Gastroesophageal sphincter (tissue), 4 donors: ENCODE measurements around the gene NFASC. TPM values are rescaled to one million over a fixed set of nuclear protein-coding genes. Genes with fewer than 3 reads are reported as not detected.

ENCODE experiments used
- ATAC-seq: fragments of 150-250 bp; one replicate; pipeline ENCODE4 v1.9.1; 2016; ENCODE audit warnings: mild to moderate bottlenecking, moderate library complexity
- H3K27ac ChIP-seq, 4 donors: fragments of 200-600 bp; sonication (generic) in 3 of 4; 1 replicate in 3 of 4; 2 replicates in 1 of 4; pipeline ENCODE4 v1.5.1; 2016 to 2019
- H3K27me3 ChIP-seq: fragments of 200-600 bp; sonication (generic); one replicate; pipeline ENCODE4 v1.5.1; 2019
- H3K36me3 ChIP-seq, 2 donors: fragments of 200-600 bp; sonication (generic); one replicate each; pipeline ENCODE4 v1.5.1; 2019; ENCODE audit warnings: control low read depth in 1 of 2
- H3K4me1 ChIP-seq, 3 donors: fragments of 200-600 bp; sonication (generic); 1 replicate in 2 of 3; 2 replicates in 1 of 3; pipeline ENCODE4 v1.5.1; 2016 to 2019; ENCODE audit warnings: control low read depth in 2 of 3
- H3K4me3 ChIP-seq, 2 donors: fragments of 200-600 bp; sonication (generic); one replicate each; pipeline ENCODE4 v1.5.1; 2019; ENCODE audit warnings: mild to moderate bottlenecking in 1 of 2, moderate library complexity in 1 of 2
- H3K9me3 ChIP-seq, 3 donors: fragments of 200-600 bp; sonication (generic); one replicate each; pipeline ENCODE4 v1.5.1; 2017 to 2019; ENCODE audit warnings: control low read depth in 2 of 3
- CTCF ChIP-seq, 4 experiments: fragments of 200-600 bp in 2 of 4; fragments of 450-650 bp in 2 of 4; sonication (generic) in 1 of 4; IDR thresholded peaks; one replicate each; pipeline ENCODE4 v1.5.1; 2017 to 2019; ENCODE audit warnings: antibody characterized with exemption in 4 of 4, mild to moderate bottlenecking in 2 of 4, moderate library complexity in 2 of 4
- EP300 ChIP-seq: sonication (generic); formaldehyde crosslinking; IDR thresholded peaks from one replicate; pipeline ENCODE4 v1.6.1; 2017; ENCODE audit warnings: antibody characterized with exemption, mild to moderate bottlenecking
- POLR2A ChIP-seq, 2 donors: fragments of 450-650 bp; IDR thresholded peaks; one replicate each; pipeline ENCODE4 v1.6.1; 2017; ENCODE audit warnings: antibody characterized with exemption in 2 of 2, mild to moderate bottlenecking in 2 of 2, moderate library complexity in 1 of 2
- POLR2AphosphoS5 ChIP-seq: sonication (generic); formaldehyde crosslinking; IDR thresholded peaks from one replicate; pipeline ENCODE4 v1.6.1; 2017; ENCODE audit warnings: antibody characterized with exemption
- WGBS, 2 donors: methylation state at CpG; one replicate each; pipeline ENCODE4 v1.1.5; 2018; ENCODE audit warnings: low coverage in 1 of 2; 5-methylcytosine and 5-hydroxymethylcytosine counted together
- total RNA-seq, 4 donors: library from RNA; depleted of rRNA; stranded (reverse); fragments of >200 nt; gene quantifications; one replicate each; pipeline ENCODE4 v1.1.0, GENCODE V29; 2016

The NFASC gene
- total RNA-seq, 4 donors from 2014 or later = 39.0 to 121 (median 54.5) TPM

- WGBS, 2 donors = 58 to 81% methylated on average over 2 to 5 of the region's 11 CpGs
- peak overlapping the region in 2 of 4 donors; percentile 17 to 58 for H3K27ac ChIP-seq
- TF ChIP-seq POLR2AphosphoS5 = no peak
Observed at GRCh38 chr1:204991342-204991844, 120.7 kb downstream of the NFASC start.

GRCh38 chr1:204992201-204992997 lies 121.7 kb downstream of the NFASC start:
- WGBS, 2 donors = 67 to 87% methylated on average over 1 to 5 of the region's 13 CpGs
- peak overlapping the region in 2 of 4 donors; percentile 17 to 58 for H3K27ac ChIP-seq

More at GRCh38 chr1:204991342-204991844, 120.7 kb downstream of the NFASC start:
- Histone ChIP-seq H3K4me1 (peaks cover 0 to 11% (median 0%) of the 10 kb centered on the region in 3 donors), H3K27me3 (no peaks in the 10 kb centered on the region), H3K4me3 (no peak overlapping the region), H3K36me3 (peaks cover 0 to 73% of the 10 kb centered on the region in 2 donors), H3K9me3 (no peaks in the 10 kb centered on the region)
- ATAC-seq = no peak

GRCh38 chr1:204992998-204993314 lies 122.3 kb downstream of the NFASC start:
- WGBS, 2 donors = 80 to 90% methylated on average over 1 to 2 of the region's 10 CpGs
- Histone ChIP-seq H3K36me3 (peaks cover 0 to 73% of the 10 kb centered on the region in 2 donors), H3K4me1 (peaks cover 0 to 27% (median 0%) of the 10 kb centered on the region in 3 donors), H3K9me3 (no peaks in the 10 kb centered on the region), H3K27ac (peak overlapping the region in 1 of 4 donors; percentile 58), H3K27me3 (no peaks in the 10 kb centered on the region), H3K4me3 (no peak overlapping the region)
- no peak for ATAC-seq
- no peak for TF ChIP-seq POLR2AphosphoS5
- TF ChIP-seq POLR2A (IDR thresholded peaks at IDR 0.05) = no peak

More at GRCh38 chr1:204992201-204992997, 121.7 kb downstream of the NFASC start:
- H3K9me3 ChIP-seq = no peaks in the 10 kb centered on the region
- TF ChIP-seq POLR2A (IDR thresholded peaks at IDR 0.05) = no peak
- no peak for TF ChIP-seq CTCF (IDR thresholded peaks at IDR 0.05)
- no peak for TF ChIP-seq EP300
- no peak for TF ChIP-seq POLR2AphosphoS5
- ATAC-seq = no peak
- H3K27me3 ChIP-seq = no peaks in the 10 kb centered on the region
- H3K4me3 ChIP-seq = no peak overlapping the region
- peaks cover 0 to 73% of the 10 kb centered on the region in 2 donors for H3K36me3 ChIP-seq
- H3K4me1 ChIP-seq = peaks cover 0 to 21% (median 0%) of the 10 kb centered on the region in 3 donors

GRCh38 chr1:204994086-204994862 lies 123.6 kb downstream of the NFASC start:
- Histone ChIP-seq H3K36me3 (peaks cover 0 to 75% of the 10 kb centered on the region in 2 donors), H3K4me1 (peaks cover 0 to 22% (median 0%) of the 10 kb centered on the region in 3 donors), H3K27me3 (no peaks in the 10 kb centered on the region), H3K27ac (peak overlapping the region in 1 of 4 donors; percentile 36), H3K9me3 (no peaks in the 10 kb centered on the region), H3K4me3 (no peak overlapping the region)
- no peak for ATAC-seq
- 86 to 90% methylated on average over 3 to 5 of the region's 10 CpGs for WGBS, 2 donors
- TF ChIP-seq POLR2A (IDR thresholded peaks at IDR 0.05) (no peak), POLR2AphosphoS5 (no peak), CTCF (IDR thresholded peaks at IDR 0.05) (no peak), EP300 (no peak)

- no peak for ATAC-seq
- WGBS, 2 donors = 81 to 95% methylated on average over 4 to 5 of the region's 22 CpGs
- H3K27ac ChIP-seq = peak overlapping the region in 3 of 4 donors; percentile 7 to 60 (median 45)
Observed at GRCh38 chr1:204996981-204997380, 126.3 kb downstream of the NFASC start.

More at GRCh38 chr1:204996981-204997380, 126.3 kb downstream of the NFASC start:
- no peaks in the 10 kb centered on the region for H3K27me3 ChIP-seq
- no peak overlapping the region for H3K4me3 ChIP-seq
- no peak for TF ChIP-seq POLR2AphosphoS5
- TF ChIP-seq EP300 = no peak
- TF ChIP-seq POLR2A (IDR thresholded peaks at IDR 0.05) = no peak
- TF ChIP-seq CTCF (IDR thresholded peaks at IDR 0.05) = no peak
- H3K36me3 ChIP-seq = peaks cover 0 to 75% of the 10 kb centered on the region in 2 donors
- H3K4me1 ChIP-seq = peaks cover 0 to 22% (median 0%) of the 10 kb centered on the region in 3 donors
- H3K9me3 ChIP-seq = no peaks in the 10 kb centered on the region
